ENCODE measurements around the gene AFMID. TPM values are rescaled to one million over a fixed set of nuclear protein-coding genes. Genes with fewer than 3 reads are reported as not detected.
A peak's percentile ranks its signal among the peaks of the same experiment; 100 is the strongest.

Gene AFMID
- total RNA-seq, 6 experiments from 2014 or later = 23.0 to 32.9 (median 26.2) TPM

DNA sequence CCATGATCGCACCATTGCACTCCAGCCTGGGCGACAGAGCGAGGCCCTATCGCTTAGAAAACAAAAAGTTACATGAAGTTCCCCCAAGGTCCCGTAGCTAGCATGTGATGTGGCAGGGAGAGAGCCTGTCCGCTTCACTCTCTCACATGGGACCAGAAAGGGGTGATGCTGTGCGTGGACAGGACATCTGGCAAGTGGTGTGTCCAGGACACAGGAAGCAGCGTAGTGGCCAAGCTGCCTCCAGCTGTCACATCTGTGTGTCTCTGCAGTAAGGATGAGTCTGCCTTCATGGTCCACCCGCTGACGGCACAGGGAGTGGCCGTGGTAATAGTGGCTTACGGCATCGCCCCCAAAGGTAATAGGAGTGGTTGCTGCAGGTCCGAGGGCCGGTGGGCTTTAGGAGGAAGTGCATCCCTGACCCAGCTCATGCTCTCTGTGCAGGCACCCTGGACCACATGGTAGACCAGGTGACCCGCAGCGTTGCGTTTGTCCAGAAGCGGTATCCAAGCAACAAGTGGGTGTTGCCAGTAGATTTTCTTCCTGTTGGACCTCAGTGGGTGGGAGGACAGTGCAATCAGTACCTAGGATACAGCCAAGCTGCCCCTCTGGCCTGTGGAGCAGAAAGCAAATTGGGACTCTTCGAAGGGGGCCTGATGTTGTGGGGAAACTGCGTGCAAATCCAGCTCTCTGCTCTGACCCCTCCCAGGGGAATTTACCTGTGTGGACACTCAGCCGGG is 17.4 kb downstream of the AFMID start:
- no peak for TF ChIP-seq CTCF (IDR thresholded peaks at IDR 0.05)
- no peak for DNase-seq
- peaks cover 2% of the 10 kb centered on the region; the same call in 1 of the 2 replicates for H3K27me3 Mint-ChIP-seq (ENCODE audit: insufficient read depth)
- no peaks in the 10 kb centered on the region for H3K4me1 Mint-ChIP-seq (ENCODE audit: low read depth)
- H3K9me3 Mint-ChIP-seq = no peaks in the 10 kb centered on the region
- H3K4me3 Mint-ChIP-seq = no peak overlapping the region
- H3K36me3 Mint-ChIP-seq (ENCODE audit: low read depth) = peaks cover 5% of the 10 kb centered on the region
- no peak overlapping the region for H3K27ac Mint-ChIP-seq

- TF ChIP-seq CTCF (IDR thresholded peaks at IDR 0.05) = no peak
- Mint-ChIP-seq H3K36me3 (ENCODE audit: low read depth) (peaks cover 5% of the 10 kb centered on the region), H3K27ac (no peak overlapping the region), H3K27me3 (ENCODE audit: insufficient read depth) (no peaks in the 10 kb centered on the region; the same call in 1 of the 2 replicates), H3K9me3 (no peaks in the 10 kb centered on the region), H3K4me1 (ENCODE audit: low read depth) (no peaks in the 10 kb centered on the region), H3K4me3 (no peak overlapping the region)
- DNase-seq = no peak
Observed at GRCh38 chr17:78205124-78205775, 18.1 kb downstream of the AFMID start.

GRCh38 chr17:78206298-78206697 is 19.1 kb downstream of the AFMID start:
- peaks cover 5% of the 10 kb centered on the region for H3K36me3 Mint-ChIP-seq (ENCODE audit: low read depth)
- DNase-seq = no peak
- H3K27ac Mint-ChIP-seq = no peak overlapping the region
- TF ChIP-seq CTCF (IDR thresholded peaks at IDR 0.05) = 0 out of 2 replicates have a peak, but pooled peaks have one; percentile 13
- H3K27me3 Mint-ChIP-seq (ENCODE audit: insufficient read depth) = peaks cover 2% of the 10 kb centered on the region
- no peak overlapping the region for H3K4me3 Mint-ChIP-seq
- no peaks in the 10 kb centered on the region for H3K9me3 Mint-ChIP-seq
- H3K4me1 Mint-ChIP-seq (ENCODE audit: low read depth) = no peaks in the 10 kb centered on the region

- Mint-ChIP-seq H3K4me3 (no peak overlapping the region), H3K27ac (no peak overlapping the region), H3K4me1 (ENCODE audit: low read depth) (no peaks in the 10 kb centered on the region), H3K9me3 (no peaks in the 10 kb centered on the region), H3K27me3 (ENCODE audit: insufficient read depth) (peaks cover 4% of the 10 kb centered on the region), H3K36me3 (ENCODE audit: low read depth) (peaks cover 5% of the 10 kb centered on the region)
- DNase-seq = no peak
- TF ChIP-seq CTCF (IDR thresholded peaks at IDR 0.05) = no peak
Observed at GRCh38 chr17:78208486-78208885, 21.3 kb downstream of the AFMID start.

- no peaks in the 10 kb centered on the region for H3K36me3 Mint-ChIP-seq (ENCODE audit: low read depth)
- H3K4me1 Mint-ChIP-seq (ENCODE audit: low read depth) = peaks cover 5% of the 10 kb centered on the region
- no peak overlapping the region for H3K4me3 Mint-ChIP-seq
- H3K27ac Mint-ChIP-seq = no peak overlapping the region
- peaks cover 4% of the 10 kb centered on the region for H3K27me3 Mint-ChIP-seq (ENCODE audit: insufficient read depth)
- TF ChIP-seq CTCF (IDR thresholded peaks at IDR 0.05) = no peak
- H3K9me3 Mint-ChIP-seq = no peaks in the 10 kb centered on the region
- DNase-seq = no peak
Observed at GRCh38 chr17:78210111-78210510, 22.9 kb downstream of the AFMID start.
